Limb (tissue), 2 donors: ENCODE data around the gene HS6ST3.
A peak's percentile ranks its signal among the peaks of the same experiment; 100 is the strongest.

Source experiments
- DNase-seq, 2 donors: peaks; one replicate each; pipeline ENCODE4 v3.0.0-alpha.2; 2016; ENCODE audit errors: extremely low spot score in 2 of 2

Gene HS6ST3

GRCh38 chr13:96821381-96821780, 731.5 kb downstream of the HS6ST3 start:
- no peak for DNase-seq

GRCh38 chr13:96821971-96822370, 732.1 kb downstream of the HS6ST3 start:
- DNase-seq: no peak

- no peak for DNase-seq
Observed at GRCh38 chr13:96822895-96823294, 733.0 kb downstream of the HS6ST3 start.

- no peak for DNase-seq
Observed at GRCh38 chr13:96824140-96824539, 734.2 kb downstream of the HS6ST3 start.

GRCh38 chr13:96825653-96826052, 735.7 kb downstream of the HS6ST3 start:
- no peak for DNase-seq

GRCh38 chr13:96834626-96835025, 744.7 kb downstream of the HS6ST3 start:
- DNase-seq: no peak

- DNase-seq: no peak
Observed at GRCh38 chr13:96835546-96835945, 745.6 kb downstream of the HS6ST3 start.

GRCh38 chr13:96836733-96837132, 746.8 kb downstream of the HS6ST3 start:
- no peak for DNase-seq

GRCh38 chr13:96837809-96838208, 747.9 kb downstream of the HS6ST3 start:
- DNase-seq: no peak

- DNase-seq: no peak
Observed at GRCh38 chr13:96844195-96844594, 754.3 kb downstream of the HS6ST3 start.

GRCh38 chr13:96844616-96845015, 754.7 kb downstream of the HS6ST3 start:
- DNase-seq: no peak

- no peak for DNase-seq
Observed at GRCh38 chr13:96848286-96848685, 758.4 kb downstream of the HS6ST3 start.

GRCh38 chr13:96849091-96849490, 759.2 kb downstream of the HS6ST3 start:
- DNase-seq: no peak

- DNase-seq: peak in 1 of 2 donors; percentile 10
Observed at GRCh38 chr13:96850538-96851145, 760.7 kb downstream of the HS6ST3 start.

GRCh38 chr13:96851856-96852445, 762.0 kb downstream of the HS6ST3 start:
- DNase-seq: no peak

GRCh38 chr13:96858133-96858826, 768.4 kb downstream of the HS6ST3 start:
- DNase-seq: no peak

GRCh38 chr13:96860882-96861281, 771.0 kb downstream of the HS6ST3 start:
- DNase-seq: peak in 1 of 2 donors; percentile 22

GRCh38 chr13:96862093-96862492, 772.2 kb downstream of the HS6ST3 start:
- DNase-seq: no peak

GRCh38 chr13:96862999-96863398, 773.1 kb downstream of the HS6ST3 start:
- no peak for DNase-seq

- no peak for DNase-seq
Observed at GRCh38 chr13:96871469-96871868, 781.6 kb downstream of the HS6ST3 start.

GRCh38 chr13:96880419-96880818, 790.5 kb downstream of the HS6ST3 start:
- DNase-seq: no peak
